Osteocyte (in vitro differentiated cells): ENCODE data around the gene THSD7A. TPM values are rescaled to one million over a fixed set of nuclear protein-coding genes. Genes with fewer than 3 reads are reported as not detected.

Experiments
- DNase-seq: peaks from one replicate; pipeline ENCODE4 v3.0.0; 2021; ENCODE audit warnings: mixed read lengths; ENCODE audit not compliant: unreplicated experiment; ENCODE audit errors: extremely low spot score
- H3K27ac Mint-ChIP-seq: one replicate; pipeline ENCODE4 v1.8.0; 2021; ENCODE audit warnings: mild to moderate bottlenecking, mixed read lengths; ENCODE audit not compliant: unreplicated experiment
- H3K27me3 Mint-ChIP-seq: one replicate; pipeline ENCODE4 v1.8.0; 2021; ENCODE audit warnings: mixed read lengths; ENCODE audit not compliant: unreplicated experiment
- H3K36me3 Mint-ChIP-seq: one replicate; pipeline ENCODE4 v1.8.0; 2021; ENCODE audit warnings: mixed read lengths; ENCODE audit not compliant: unreplicated experiment
- H3K4me1 Mint-ChIP-seq: one replicate; pipeline ENCODE4 v1.8.0; 2021; ENCODE audit warnings: mixed read lengths; ENCODE audit not compliant: unreplicated experiment
- H3K4me3 Mint-ChIP-seq: one replicate; pipeline ENCODE4 v1.8.0; 2021; ENCODE audit warnings: mild to moderate bottlenecking, moderate library complexity, mixed read lengths; ENCODE audit not compliant: unreplicated experiment
- H3K9me3 Mint-ChIP-seq: one replicate; pipeline ENCODE4 v1.8.0; 2021; ENCODE audit warnings: mixed read lengths; ENCODE audit not compliant: unreplicated experiment
- CTCF ChIP-seq: fragments of 200-600 bp; sonication (generic); IDR thresholded peaks from 2 replicates; pipeline ENCODE4 v1.5.0; 2021; ENCODE audit warnings: antibody characterized with exemption, mild to moderate bottlenecking, moderate library complexity
- total RNA-seq: library from RNA; stranded (reverse); gene quantifications from 2 replicates; pipeline ENCODE4 v1.2.1, GENCODE V29; 2021

THSD7A gene
- total RNA-seq, 1 donor from 2014 or later: 2.0 TPM

GRCh38 chr7:11548532-11548931 is 283.5 kb downstream of the THSD7A start:
- Mint-ChIP-seq H3K27me3 (peaks cover 3% of the 10 kb centered on the region), H3K9me3 (peaks cover 14% of the 10 kb centered on the region), H3K27ac (no peak overlapping the region), H3K4me3 (no peak overlapping the region), H3K36me3 (no peaks in the 10 kb centered on the region), H3K4me1 (no peaks in the 10 kb centered on the region)
- DNase-seq: no peak
- TF ChIP-seq CTCF: no peak

- H3K4me3 Mint-ChIP-seq: no peak overlapping the region
- H3K36me3 Mint-ChIP-seq: no peaks in the 10 kb centered on the region
- DNase-seq: no peak
- H3K27ac Mint-ChIP-seq: no peak overlapping the region
- no peak for TF ChIP-seq CTCF
- H3K4me1 Mint-ChIP-seq: peaks cover 8% of the 10 kb centered on the region
- H3K27me3 Mint-ChIP-seq: no peaks in the 10 kb centered on the region
- H3K9me3 Mint-ChIP-seq: peaks cover 9% of the 10 kb centered on the region
These were observed 290.7 kb downstream of the THSD7A start for GRCh38 chr7:11541330-11541729.

- Mint-ChIP-seq H3K27ac (peak overlapping the region; percentile 9), H3K4me1 (peaks cover 8% of the 10 kb centered on the region), H3K9me3 (peaks cover 7% of the 10 kb centered on the region), H3K36me3 (no peaks in the 10 kb centered on the region), H3K4me3 (no peak overlapping the region), H3K27me3 (no peaks in the 10 kb centered on the region)
- DNase-seq: no peak
- TF ChIP-seq CTCF: no peak
These were observed 291.7 kb downstream of the THSD7A start for GRCh38 chr7:11540271-11540761.

GRCh38 chr7:11539853-11540252 is 292.1 kb downstream of the THSD7A start:
- DNase-seq: no peak
- Mint-ChIP-seq H3K9me3 (peaks cover 7% of the 10 kb centered on the region), H3K27me3 (no peaks in the 10 kb centered on the region), H3K4me1 (peaks cover 8% of the 10 kb centered on the region), H3K27ac (peak overlapping the region; percentile 9), H3K36me3 (no peaks in the 10 kb centered on the region), H3K4me3 (no peak overlapping the region)
- no peak for TF ChIP-seq CTCF

GRCh38 chr7:11538751-11539299 is 293.2 kb downstream of the THSD7A start:
- Mint-ChIP-seq H3K4me3 (no peak overlapping the region), H3K27ac (no peak overlapping the region), H3K36me3 (no peaks in the 10 kb centered on the region), H3K27me3 (peaks cover 2% of the 10 kb centered on the region), H3K4me1 (peaks cover 8% of the 10 kb centered on the region), H3K9me3 (peaks cover 7% of the 10 kb centered on the region)
- no peak for DNase-seq
- TF ChIP-seq CTCF: no peak
